GM18511 (cell line): ENCODE data around the gene C16orf92.

Experiments used
- ATAC-seq: cut with Tn5 transposase; IDR thresholded peaks from one replicate; pipeline ENCODE4 v1.9.1; 2021; ENCODE audit warnings: mild to moderate bottlenecking, moderate library complexity; ENCODE audit not compliant: unreplicated experiment

The C16orf92 gene, protein sequence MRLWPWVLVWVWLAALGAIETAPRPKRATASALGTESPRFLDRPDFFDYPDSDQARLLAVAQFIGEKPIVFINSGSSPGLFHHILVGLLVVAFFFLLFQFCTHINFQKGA

DNA sequence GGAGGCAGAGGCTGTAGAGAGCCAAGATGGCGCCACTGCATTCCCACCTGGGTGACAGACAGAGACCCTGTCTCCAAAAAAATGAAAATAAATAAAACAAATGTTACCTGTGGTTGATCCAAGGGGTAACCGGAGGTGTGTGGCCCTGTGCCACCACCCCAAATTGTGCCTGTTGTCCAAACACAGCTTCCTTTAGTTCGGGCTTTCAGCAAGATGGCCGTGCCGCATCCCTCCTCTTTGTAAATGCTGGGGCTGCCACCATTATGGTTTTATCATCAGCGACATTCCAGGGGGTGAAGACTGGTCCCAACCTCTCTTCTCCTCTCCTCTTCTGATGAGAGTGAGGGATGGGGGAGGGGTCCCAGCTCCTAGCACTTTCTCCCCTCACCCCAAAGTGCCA, at the start of gene C16orf92:
TSS of gene C16orf92 (plus strand) at position 312 of the 400 bp plus-strand sequence. CDS start 143 bp downstream, outside the sequence.
- no peak for ATAC-seq

DNA sequence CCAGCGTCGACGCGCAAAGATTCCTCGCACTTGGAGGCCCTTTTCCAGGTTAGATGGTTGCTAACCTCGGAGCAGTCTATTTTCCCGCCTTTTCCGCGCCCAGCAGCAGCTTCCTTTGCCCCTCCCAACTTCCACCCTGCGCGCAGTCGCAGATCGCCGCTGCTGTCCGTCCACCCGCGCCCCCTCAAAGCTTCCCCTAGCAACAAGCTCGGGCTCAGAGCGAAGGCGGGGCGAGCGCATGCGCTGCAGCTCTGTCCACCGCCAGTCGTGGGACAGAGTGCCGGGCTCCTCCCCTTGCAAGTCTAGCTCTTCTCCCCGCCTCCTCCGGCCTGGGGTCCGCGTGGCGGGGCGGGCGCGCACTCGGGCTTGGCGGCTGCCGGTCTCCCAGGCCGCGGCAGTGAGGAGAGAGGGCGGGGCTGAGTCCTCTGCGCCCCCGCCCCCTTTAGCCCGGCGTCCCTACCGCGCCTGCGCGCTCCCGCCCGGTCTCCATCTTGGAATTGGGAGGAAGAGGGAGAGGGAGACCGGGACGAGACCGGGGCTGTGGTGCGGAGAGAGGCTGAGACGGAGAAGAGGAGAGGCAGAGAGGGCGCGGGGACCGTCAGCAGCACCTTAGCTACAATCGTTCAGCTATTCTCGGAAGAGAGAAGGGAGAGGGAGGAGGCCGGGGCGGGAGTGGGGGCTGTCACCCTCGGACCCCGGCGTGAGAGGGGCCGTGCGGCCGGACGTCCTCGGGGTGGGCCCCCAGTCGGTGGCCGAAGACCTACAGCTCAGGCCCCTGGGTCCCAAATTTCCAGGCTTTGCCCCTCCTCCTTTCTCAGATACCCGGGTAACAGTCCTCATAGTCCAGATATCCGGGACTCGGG, 49.4 kb upstream of the C16orf92 start, which contains the start of gene TAOK2:
TSS of gene TAOK2 (plus strand) at position 485 of the 863 bp plus-strand sequence. CDS start 3,905 bp downstream, outside the sequence.
- peak; percentile 95 for ATAC-seq

- ATAC-seq: no peak
Measured at GRCh38 chr16:29974291-29975133, 48.5 kb upstream of the C16orf92 start.

DNA sequence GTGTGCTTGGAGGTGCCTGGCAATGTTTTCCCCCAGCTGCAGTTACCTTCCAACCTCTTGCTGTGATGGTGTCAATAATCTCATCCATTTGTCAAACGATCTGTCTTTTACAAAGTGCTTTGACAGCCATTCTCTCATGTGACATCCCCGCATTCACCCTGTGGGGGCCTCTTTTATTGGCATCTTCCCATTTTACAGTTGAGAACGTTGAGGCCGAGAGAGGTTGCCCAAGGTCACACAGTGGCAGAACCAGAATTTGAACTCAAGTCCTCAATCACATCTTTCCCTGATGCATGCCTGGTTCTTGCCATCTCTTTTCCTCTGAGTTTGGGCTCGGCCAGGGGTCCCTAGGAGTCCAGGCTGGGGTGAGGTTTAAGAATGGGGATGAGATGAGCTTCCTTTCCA, 47.9 kb upstream of the C16orf92 start:
- no peak for ATAC-seq

- no peak for ATAC-seq
Measured at GRCh38 chr16:29975811-29976511, 47.0 kb upstream of the C16orf92 start.

DNA sequence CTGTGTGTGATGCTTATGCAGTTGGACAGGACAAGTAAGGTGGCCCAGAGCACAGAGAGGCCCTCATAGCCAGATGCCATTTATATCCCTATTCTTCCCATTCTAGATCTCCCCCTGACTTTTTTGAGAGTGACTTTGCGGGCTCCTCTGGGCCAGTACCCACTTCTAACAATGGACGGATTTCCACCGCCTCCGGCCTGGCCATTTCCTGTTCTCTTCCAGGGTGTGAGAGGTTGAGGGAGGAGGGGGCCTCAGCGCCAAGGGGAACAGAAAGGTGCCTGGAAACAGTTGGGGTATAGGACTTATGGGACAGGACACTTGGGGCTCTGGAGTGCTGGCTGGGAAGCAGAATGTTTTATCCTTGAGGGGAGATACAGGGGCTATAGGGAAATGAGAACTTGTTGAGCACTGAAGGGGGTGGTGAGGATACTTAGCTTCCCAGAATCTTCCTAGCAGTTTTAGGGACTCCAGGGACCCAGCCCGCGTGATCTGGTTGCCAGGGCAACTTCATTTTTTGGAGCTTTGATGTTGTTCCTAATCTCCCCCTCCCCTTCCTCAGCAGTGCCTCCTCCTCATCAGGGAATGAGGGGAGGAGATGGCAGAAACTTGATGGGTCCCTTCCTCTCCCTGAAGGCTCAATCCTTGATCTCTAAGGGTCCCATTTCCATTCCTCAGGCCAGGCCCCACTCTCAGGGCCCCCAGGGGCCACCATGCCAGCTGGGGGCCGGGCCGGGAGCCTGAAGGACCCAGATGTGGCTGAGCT, 45.8 kb upstream of the C16orf92 start:
- no peak for ATAC-seq

GRCh38 chr16:29978081-29978480, 44.9 kb upstream of the C16orf92 start:
- ATAC-seq: no peak

GRCh38 chr16:29978564-29979270, 44.3 kb upstream of the C16orf92 start:
- no peak for ATAC-seq

GRCh38 chr16:29982560-29983419, 40.2 kb upstream of the C16orf92 start:
- ATAC-seq: no peak

GRCh38 chr16:29983420-29984136, 39.4 kb upstream of the C16orf92 start:
- no peak for ATAC-seq

GRCh38 chr16:29984137-29984763, 38.7 kb upstream of the C16orf92 start:
- ATAC-seq: no peak

DNA sequence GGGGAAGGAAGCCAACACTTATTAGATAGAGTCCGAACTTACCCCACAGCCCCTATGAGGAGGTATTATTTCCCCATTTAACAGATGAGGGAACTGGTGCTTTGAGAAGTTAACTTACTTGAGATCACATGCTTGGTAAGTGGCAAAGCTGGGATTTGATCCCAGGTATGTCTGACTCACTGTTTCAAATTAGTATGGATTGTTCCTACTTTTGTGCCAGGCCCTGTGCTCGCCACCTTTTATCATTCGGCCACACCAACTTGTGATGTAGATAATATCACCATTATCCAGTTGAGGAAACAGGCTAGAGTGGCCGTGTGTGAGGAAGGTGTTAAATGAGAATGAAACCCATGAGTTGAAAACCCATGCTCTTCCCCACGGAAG, 38.2 kb upstream of the C16orf92 start:
- ATAC-seq: no peak

GRCh38 chr16:29985271-29985811, 37.7 kb upstream of the C16orf92 start:
- no peak for ATAC-seq

DNA sequence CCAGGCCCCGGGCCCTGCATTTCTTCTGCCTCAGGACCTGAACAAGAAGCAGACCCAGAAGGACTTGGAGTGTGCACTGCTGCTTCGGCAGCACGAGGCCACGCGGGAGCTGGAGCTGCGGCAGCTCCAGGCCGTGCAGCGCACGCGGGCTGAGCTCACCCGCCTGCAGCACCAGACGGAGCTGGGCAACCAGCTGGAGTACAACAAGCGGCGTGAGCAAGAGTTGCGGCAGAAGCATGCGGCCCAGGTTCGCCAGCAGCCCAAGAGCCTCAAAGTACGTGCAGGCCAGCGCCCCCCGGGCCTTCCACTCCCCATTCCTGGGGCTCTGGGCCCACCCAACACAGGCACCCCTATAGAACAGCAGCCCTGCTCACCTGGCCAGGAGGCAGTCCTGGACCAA, 36.8 kb upstream of the C16orf92 start:
- no peak for ATAC-seq

DNA sequence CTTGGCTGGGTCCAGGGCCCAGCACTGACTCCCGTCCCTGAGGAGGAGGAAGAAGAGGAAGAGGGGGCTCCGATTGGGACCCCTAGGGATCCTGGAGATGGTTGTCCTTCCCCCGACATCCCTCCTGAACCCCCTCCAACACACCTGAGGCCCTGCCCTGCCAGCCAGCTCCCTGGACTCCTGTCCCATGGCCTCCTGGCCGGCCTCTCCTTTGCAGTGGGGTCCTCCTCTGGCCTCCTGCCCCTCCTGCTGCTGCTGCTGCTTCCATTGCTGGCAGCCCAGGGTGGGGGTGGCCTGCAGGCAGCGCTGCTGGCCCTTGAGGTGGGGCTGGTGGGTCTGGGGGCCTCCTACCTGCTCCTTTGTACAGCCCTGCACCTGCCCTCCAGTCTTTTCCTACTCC, 36.1 kb upstream of the C16orf92 start:
- ATAC-seq: no peak

- ATAC-seq: no peak
Measured at GRCh38 chr16:29987371-29988085, 35.5 kb upstream of the C16orf92 start.
